ENCODE measurements around the gene SMC1B.
"Not testable (repeated sequence)": the region's sequence is repeated elsewhere in the genome, so short reads cannot be mapped to it uniquely, and the experiment has no call there.

DNA sequence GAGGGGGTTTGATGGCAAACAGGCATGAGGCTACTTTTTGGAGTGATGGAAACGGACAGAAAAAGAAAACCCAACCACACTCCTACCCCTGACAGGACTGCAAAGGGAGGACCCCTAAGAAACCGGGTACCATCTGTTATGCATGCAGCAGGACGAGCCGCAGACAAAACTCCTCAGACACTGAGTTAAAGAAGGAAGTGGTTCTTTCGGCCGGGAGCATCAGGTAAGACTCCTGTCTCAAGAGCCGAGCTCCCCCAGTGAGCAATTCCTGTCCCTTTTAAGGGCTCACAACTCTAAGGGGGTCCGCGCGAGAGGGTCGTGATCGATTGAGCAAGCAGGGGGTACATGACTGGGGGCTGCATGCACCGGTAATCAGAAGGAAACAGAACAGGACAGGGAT lies 27.3 kb upstream of the SMC1B start:
- TF ChIP-seq POLR2A (IDR thresholded peaks at IDR 0.05; ENCODE audit: low read depth); POLR2AphosphoS5 (IDR thresholded peaks at IDR 0.05); EP300 (IDR thresholded peaks at IDR 0.05): not testable (repeated sequence)
- TF ChIP-seq, protein P1, sequence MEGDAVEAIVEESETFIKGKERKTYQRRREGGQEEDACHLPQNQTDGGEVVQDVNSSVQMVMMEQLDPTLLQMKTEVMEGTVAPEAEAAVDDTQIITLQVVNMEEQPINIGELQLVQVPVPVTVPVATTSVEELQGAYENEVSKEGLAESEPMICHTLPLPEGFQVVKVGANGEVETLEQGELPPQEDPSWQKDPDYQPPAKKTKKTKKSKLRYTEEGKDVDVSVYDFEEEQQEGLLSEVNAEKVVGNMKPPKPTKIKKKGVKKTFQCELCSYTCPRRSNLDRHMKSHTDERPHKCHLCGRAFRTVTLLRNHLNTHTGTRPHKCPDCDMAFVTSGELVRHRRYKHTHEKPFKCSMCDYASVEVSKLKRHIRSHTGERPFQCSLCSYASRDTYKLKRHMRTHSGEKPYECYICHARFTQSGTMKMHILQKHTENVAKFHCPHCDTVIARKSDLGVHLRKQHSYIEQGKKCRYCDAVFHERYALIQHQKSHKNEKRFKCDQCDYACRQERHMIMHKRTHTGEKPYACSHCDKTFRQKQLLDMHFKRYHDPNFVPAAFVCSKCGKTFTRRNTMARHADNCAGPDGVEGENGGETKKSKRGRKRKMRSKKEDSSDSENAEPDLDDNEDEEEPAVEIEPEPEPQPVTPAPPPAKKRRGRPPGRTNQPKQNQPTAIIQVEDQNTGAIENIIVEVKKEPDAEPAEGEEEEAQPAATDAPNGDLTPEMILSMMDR (IDR thresholded peaks at IDR 0.05): not testable (repeated sequence)

Data from esophagus muscularis mucosa (tissue), 4 donors.